Lung (tissue), 12 donors: ENCODE results near the gene KCNT1. TPM values are rescaled to one million over a fixed set of nuclear protein-coding genes. Genes with fewer than 3 reads are reported as not detected.

Experiments used
- ATAC-seq: fragments of 200-7000 bp; cut with Tn5 transposase; one replicate; pipeline ENCODE4 v1.9.1; 2020; ENCODE audit warnings: moderate number of reproducible peaks; ENCODE audit not compliant: insufficient read depth, low FRiP score
- DNase-seq, 3 donors: peaks; one replicate each; pipeline ENCODE4 v3.0.0-alpha.2; 2013 to 2017
- H3K27ac ChIP-seq, 2 donors: one replicate each; pipeline ENCODE4 v1.5.1; 2013; ENCODE audit warnings: mild to moderate bottlenecking in 2 of 2, moderate library complexity in 2 of 2, control low read depth in 1 of 2, inconsistent platforms in 1 of 2, low read depth in 1 of 2, low read length in 1 of 2
- H3K27me3 ChIP-seq, 3 donors: one replicate each; pipeline ENCODE4 v1.5.1; 2013; ENCODE audit warnings: low read length in 2 of 3; ENCODE audit not compliant: control insufficient read depth in 3 of 3, insufficient read depth in 3 of 3
- H3K36me3 ChIP-seq, 4 donors: one replicate each; pipeline ENCODE4 v1.5.1; 2013; ENCODE audit warnings: low read length in 4 of 4, mild to moderate bottlenecking in 1 of 4, moderate library complexity in 1 of 4; ENCODE audit not compliant: control insufficient read depth in 4 of 4, insufficient read depth in 4 of 4
- H3K4me1 ChIP-seq, 5 donors: one replicate each; pipeline ENCODE4 v1.5.1; 2013; ENCODE audit warnings: low read length in 5 of 5, mild to moderate bottlenecking in 2 of 5, moderate library complexity in 1 of 5; ENCODE audit not compliant: control insufficient read depth in 5 of 5, insufficient read depth in 5 of 5
- H3K4me3 ChIP-seq: one replicate; pipeline ENCODE4 v1.5.1; 2013; ENCODE audit warnings: mild to moderate bottlenecking, control low read depth, moderate library complexity
- H3K9ac ChIP-seq, 2 donors: one replicate each; pipeline ENCODE4 v1.5.1; 2013; ENCODE audit warnings: low read length in 2 of 2, control low read depth in 1 of 2; ENCODE audit not compliant: insufficient read depth in 1 of 2
- H3K9me3 ChIP-seq, 4 donors: one replicate each; pipeline ENCODE4 v1.5.1; 2013; ENCODE audit warnings: low read length in 3 of 4, mild to moderate bottlenecking in 1 of 4, moderate library complexity in 1 of 4; ENCODE audit not compliant: control insufficient read depth in 4 of 4, insufficient read depth in 3 of 4
- WGBS, 2 donors: extraction: QIAGEN DNeasy Blood & Tissue Kit; methylation state at CpG; one replicate each; pipeline ENCODE4 v1.1.7; 2013; 5-methylcytosine and 5-hydroxymethylcytosine counted together
- polyA plus RNA-seq, 2 donors: library from polyadenylated mRNA; stranded (reverse); fragments of 200-250 nt; gene quantifications; one replicate each; pipeline ENCODE4 v1.2.1, GENCODE V29; 2013
- total RNA-seq, 2 donors: library from RNA; depleted of rRNA in 1 of 2; stranded (reverse); fragments of >200 nt in 1 of 2; gene quantifications; one replicate each; pipeline ENCODE4 v1.2.1, GENCODE V29; 2014 to 2021
- TF ChIP-seq, protein P1 (sequence below): IDR thresholded peaks from 2 replicates; pipeline ENCODE4 v1.5.1; 2012; ENCODE audit warnings: mild to moderate bottlenecking; ENCODE audit errors: control extremely low read depth, extremely low read depth
- donor health status: control.
- donor health status: control.
- donor health status: Bipolar disorder and iron deficiency.
- donor health status: healthy.
- donor health status: DM: yes; HTN: yes; CAD: no.

KCNT1 gene
- total and polyA plus RNA-seq, 4 donors: 0.06 to 0.28 (median 0.11) TPM

GRCh38 chr9:135804581-135805421 is 102.8 kb downstream of the KCNT1 start:
- Histone ChIP-seq H3K4me3 (no peak overlapping the region), H3K27me3 (no peaks in the 10 kb centered on the region), H3K9me3 (no peaks in the 10 kb centered on the region), H3K36me3 (peaks cover 0 to 7% (median 1%) of the 10 kb centered on the region in 4 donors), H3K9ac (no peak overlapping the region), H3K4me1 (no peaks in the 10 kb centered on the region), H3K27ac (no peak overlapping the region)
- TF ChIP-seq, protein P1, sequence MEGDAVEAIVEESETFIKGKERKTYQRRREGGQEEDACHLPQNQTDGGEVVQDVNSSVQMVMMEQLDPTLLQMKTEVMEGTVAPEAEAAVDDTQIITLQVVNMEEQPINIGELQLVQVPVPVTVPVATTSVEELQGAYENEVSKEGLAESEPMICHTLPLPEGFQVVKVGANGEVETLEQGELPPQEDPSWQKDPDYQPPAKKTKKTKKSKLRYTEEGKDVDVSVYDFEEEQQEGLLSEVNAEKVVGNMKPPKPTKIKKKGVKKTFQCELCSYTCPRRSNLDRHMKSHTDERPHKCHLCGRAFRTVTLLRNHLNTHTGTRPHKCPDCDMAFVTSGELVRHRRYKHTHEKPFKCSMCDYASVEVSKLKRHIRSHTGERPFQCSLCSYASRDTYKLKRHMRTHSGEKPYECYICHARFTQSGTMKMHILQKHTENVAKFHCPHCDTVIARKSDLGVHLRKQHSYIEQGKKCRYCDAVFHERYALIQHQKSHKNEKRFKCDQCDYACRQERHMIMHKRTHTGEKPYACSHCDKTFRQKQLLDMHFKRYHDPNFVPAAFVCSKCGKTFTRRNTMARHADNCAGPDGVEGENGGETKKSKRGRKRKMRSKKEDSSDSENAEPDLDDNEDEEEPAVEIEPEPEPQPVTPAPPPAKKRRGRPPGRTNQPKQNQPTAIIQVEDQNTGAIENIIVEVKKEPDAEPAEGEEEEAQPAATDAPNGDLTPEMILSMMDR: no peak
- DNase-seq: no peak
- WGBS, 2 donors: 87 to 89% methylated on average over 24 of the region's 24 CpGs
- no peak for ATAC-seq

- DNase-seq (no peak), ATAC-seq (no peak)
- 72 to 84% methylated on average over 20 to 22 of the region's 22 CpGs for WGBS, 2 donors
- Histone ChIP-seq H3K4me3 (no peak overlapping the region), H3K27me3 (no peaks in the 10 kb centered on the region), H3K9me3 (no peaks in the 10 kb centered on the region), H3K4me1 (no peaks in the 10 kb centered on the region), H3K9ac (no peak overlapping the region), H3K36me3 (peaks cover 2 to 14% (median 7%) of the 10 kb centered on the region in 4 donors), H3K27ac (no peak overlapping the region)
- TF ChIP-seq, protein P1: no peak
These were observed 103.5 kb downstream of the KCNT1 start for GRCh38 chr9:135805422-135806022.

DNA sequence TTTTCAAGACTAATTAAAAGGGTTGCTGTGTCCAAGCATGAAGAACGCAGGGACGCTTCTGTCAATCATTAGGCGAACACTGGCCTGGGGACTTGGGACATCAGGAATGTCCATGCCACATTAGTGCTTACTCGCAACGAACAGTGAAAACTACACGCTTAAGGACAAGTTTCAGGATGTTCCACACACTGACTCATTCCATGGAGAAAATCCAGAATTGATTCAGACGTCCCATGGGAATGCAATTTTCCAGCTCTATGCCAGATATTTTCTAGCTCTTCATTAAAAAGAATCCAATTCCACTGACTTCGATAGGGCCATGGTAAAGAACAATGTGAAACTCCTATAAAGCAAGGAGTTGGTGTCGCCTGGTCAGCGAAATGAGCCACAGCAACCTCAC is 107.2 kb downstream of the KCNT1 start:
- Histone ChIP-seq H3K27ac (no peak overlapping the region), H3K27me3 (no peaks in the 10 kb centered on the region), H3K9ac (no peak overlapping the region), H3K36me3 (peaks cover 14 to 30% (median 23%) of the 10 kb centered on the region in 4 donors), H3K4me3 (no peak overlapping the region), H3K9me3 (no peaks in the 10 kb centered on the region), H3K4me1 (no peaks in the 10 kb centered on the region)
- ATAC-seq (no peak), DNase-seq (peak in 1 of 3 donors; percentile 4)
- TF ChIP-seq, protein P1: no peak
- WGBS, 2 donors: 91 to 93% methylated on average over 10 of the region's 10 CpGs
